GM12865 (cell line): Measurements from ENCODE around the gene MTCH1.

Source experiments
- DNase-seq: peaks from one replicate; pipeline ENCODE4 v3.0.0; 2010; ENCODE audit warnings: low read depth
- H3K4me3 ChIP-seq: 2 replicates; pipeline ENCODE4 v1.5.1; 2011; ENCODE audit warnings: mild to moderate bottlenecking, low read depth, low read length, control low read depth
- TF ChIP-seq, protein P1 (sequence below): IDR thresholded peaks from 2 replicates; pipeline ENCODE4 v1.5.1; 2011; ENCODE audit warnings: low read length, control low read depth, low read depth, inconsistent platforms; ENCODE audit not compliant: insufficient read depth; ENCODE audit errors: missing control alignments

MTCH1 gene

DNA sequence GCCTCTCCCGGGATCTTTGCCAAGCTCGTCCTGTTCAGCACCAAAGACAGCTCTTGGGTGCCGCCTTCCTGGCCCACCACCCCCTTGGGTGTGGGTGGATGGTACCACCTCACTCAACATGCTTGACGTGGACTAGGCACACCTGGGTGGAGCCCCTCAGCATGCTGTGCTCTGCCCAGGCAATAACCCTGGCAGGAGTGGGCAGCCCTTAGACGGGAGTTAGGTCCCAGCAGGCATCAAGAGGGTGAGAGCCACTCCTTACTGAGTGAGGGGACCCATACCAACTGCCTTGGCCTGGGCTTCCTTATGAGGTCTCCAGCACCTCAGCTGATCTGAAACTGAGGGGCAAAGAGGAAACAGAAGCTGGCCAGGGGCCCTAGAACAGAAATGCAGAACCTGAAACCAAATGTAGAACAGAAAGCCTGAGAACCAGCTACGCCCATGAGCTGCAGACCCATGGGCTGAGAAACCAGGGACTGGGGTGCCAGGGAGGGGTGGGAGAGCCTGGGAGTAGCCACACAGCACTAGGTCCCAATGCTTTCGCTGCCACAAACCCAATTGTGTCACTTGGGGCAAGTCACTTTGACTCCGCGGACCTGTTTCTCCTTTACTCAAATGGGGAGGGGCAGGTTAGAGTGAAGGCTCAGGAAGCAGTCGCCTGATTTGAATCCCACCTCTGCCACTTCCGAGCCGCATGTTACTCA, 21.5 kb upstream of the MTCH1 start:
- DNase-seq, result peak; percentile 78
- peak overlapping the region; percentile 78 for H3K4me3 ChIP-seq
- TF ChIP-seq, protein P1, sequence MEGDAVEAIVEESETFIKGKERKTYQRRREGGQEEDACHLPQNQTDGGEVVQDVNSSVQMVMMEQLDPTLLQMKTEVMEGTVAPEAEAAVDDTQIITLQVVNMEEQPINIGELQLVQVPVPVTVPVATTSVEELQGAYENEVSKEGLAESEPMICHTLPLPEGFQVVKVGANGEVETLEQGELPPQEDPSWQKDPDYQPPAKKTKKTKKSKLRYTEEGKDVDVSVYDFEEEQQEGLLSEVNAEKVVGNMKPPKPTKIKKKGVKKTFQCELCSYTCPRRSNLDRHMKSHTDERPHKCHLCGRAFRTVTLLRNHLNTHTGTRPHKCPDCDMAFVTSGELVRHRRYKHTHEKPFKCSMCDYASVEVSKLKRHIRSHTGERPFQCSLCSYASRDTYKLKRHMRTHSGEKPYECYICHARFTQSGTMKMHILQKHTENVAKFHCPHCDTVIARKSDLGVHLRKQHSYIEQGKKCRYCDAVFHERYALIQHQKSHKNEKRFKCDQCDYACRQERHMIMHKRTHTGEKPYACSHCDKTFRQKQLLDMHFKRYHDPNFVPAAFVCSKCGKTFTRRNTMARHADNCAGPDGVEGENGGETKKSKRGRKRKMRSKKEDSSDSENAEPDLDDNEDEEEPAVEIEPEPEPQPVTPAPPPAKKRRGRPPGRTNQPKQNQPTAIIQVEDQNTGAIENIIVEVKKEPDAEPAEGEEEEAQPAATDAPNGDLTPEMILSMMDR, result no peak

DNA sequence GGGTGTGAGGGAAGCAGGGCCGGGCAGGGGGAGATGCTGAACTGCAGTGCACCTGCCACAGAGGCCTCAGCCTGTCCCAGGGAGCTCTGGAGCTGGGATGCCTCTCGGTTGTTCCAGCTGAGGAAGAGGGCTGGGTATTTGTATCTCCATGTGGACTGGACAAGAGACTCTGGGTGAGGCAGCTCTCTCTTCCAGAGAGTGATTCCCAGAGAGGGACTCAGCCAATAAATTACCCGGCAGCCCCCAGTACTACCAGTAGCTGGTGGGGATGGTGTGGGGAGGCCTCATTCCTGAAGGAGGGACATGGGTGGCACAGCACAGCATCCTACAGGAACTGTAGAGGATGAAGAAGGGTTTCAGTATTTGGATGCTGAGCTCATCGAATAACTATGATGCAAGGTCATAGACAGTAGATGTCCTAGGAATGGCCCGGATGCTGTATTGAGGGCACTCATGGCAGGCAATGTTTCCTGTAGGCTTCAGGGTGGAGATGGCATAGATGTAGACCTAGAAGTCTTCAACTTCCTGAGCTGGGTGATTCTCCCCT, 20.9 kb upstream of the MTCH1 start:
- DNase-seq, result no peak
- TF ChIP-seq, protein P1, result no peak
- peak overlapping the region; percentile 78 for H3K4me3 ChIP-seq

GRCh38 chr6:37005827-37006567, 20.0 kb upstream of the MTCH1 start:
- TF ChIP-seq, protein P1, result no peak
- peak overlapping the region; percentile 78 for H3K4me3 ChIP-seq
- DNase-seq, result peak; percentile 47

DNA sequence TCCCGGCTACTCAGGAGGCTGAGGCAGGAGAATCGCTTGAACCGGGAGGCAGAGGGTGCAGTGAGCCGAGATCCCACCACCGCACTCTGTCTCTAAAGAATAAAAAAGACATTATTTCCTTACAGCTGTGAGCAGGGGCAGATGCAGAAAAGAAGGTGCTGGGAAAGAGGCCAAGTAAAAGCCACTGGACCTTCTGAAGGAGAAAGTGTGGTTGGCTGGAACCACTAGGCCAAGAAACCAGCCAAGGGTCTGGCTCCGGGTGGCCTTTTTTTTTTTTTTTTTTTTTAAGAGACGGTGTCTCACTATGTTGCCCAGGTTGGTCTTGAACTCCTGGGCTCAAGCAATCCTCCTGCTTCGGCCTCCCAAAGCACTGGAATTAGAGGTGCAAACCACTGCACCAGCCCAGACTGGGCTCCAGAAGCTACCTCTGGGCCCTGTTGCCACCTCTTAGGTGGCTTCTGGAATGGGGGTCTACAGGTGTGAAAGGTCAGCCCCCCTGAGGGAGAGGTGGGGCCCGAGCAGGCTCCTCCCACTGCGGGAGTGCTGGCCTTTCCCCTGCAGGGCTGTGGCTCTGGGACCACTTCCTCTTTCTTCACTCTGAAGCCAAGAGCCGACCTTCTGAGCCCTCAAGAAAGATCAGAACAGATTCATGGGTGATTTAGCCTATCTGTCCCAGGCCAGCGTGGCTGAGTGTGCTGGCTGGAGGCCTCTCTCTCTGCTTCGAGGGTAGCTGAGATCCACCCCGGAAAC, 19.2 kb upstream of the MTCH1 start, which contains the start of gene FGD2:
TSS of gene FGD2 (plus strand) at position 595 of the 750 bp plus-strand sequence. CDS start 163 bp downstream, outside the sequence.
- DNase-seq, result peak; percentile 89
- TF ChIP-seq, protein P1, result no peak
- peak within 1 kb of the TSS; percentile 78 for H3K4me3 ChIP-seq

DNA sequence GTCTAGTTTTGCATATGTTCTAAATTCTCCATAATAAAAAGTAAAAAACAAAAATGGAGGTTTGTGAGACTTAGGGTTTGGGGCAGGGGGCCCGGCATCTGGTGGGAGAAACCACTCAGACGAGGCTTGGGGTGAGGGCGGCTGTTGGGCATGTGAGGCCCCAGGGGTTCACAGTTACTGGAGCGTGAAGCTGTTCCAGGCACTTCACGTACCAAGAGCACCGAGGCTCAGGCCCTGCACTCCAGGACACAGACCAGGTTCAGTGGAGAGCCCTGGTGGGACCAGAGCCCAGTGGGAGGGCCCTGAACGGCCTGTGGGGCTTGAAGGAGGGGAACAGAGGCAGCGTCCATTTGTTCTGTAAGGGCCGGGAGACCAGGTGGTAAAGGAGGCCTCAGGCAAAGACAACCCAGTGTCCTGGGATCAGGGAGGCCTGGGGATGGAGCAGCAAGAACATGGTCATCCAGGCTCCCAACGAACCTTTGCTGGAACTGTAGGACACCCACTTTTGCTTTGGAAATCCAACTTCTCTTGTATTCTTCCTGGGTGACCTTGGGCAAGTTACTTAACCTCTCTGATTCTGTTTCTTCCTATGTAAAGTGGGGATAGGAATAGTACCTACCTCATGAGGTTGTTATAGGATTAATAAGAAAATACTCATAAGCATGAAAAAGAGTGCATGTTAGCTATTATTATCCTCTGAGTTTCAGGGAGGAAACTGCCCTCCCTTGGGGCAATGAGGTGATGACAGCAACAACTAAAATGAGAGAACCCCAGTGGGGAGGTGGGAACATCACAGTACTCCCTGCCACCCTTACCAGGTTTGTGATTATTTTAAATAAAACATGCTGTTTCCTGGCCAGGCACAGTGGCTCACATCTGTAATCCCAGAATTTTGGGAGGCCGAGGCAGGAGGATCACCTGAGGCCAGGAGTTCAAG, 18.3 kb upstream of the MTCH1 start:
- DNase-seq, result peak; percentile 64
- TF ChIP-seq, protein P1, result no peak
- H3K4me3 ChIP-seq, result no peak overlapping the region

DNA sequence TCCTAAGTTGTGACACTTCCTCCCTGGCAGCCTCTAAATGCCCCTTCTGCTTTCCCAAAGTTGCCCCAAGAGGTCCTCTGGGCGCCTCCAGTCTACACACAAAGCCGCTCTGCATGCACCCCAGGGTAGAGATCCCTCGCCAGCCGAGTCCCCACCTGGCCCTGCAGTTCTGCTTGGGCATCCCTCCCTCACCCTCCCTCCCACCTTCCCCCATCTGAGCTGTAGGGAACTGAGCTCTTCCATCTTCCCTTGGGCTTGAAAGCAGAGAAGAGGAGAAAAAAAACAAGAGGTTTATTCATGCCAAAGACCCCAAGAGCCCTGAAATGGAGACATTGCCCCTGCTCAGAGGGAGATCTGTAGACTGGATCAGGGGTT, 13.7 kb upstream of the MTCH1 start:
- no peak for DNase-seq
- no peak overlapping the region for H3K4me3 ChIP-seq
- TF ChIP-seq, protein P1, result no peak
